GM20431 (cell line): ENCODE results near the gene ZNF670.
"Not testable (repeated sequence)": the region's sequence is repeated elsewhere in the genome, so short reads cannot be mapped to it uniquely, and the experiment has no call there.

Source experiments
- in situ Hi-C: fragments of 300-500 bp; cut with MseI, MboI; formaldehyde crosslinking; loops from one replicate; pipeline ENCODE4 v1.15.0; 2020; ENCODE audit warnings: low sequenced_read_pairs; ENCODE audit not compliant: unreplicated experiment

ZNF670 gene

DNA sequence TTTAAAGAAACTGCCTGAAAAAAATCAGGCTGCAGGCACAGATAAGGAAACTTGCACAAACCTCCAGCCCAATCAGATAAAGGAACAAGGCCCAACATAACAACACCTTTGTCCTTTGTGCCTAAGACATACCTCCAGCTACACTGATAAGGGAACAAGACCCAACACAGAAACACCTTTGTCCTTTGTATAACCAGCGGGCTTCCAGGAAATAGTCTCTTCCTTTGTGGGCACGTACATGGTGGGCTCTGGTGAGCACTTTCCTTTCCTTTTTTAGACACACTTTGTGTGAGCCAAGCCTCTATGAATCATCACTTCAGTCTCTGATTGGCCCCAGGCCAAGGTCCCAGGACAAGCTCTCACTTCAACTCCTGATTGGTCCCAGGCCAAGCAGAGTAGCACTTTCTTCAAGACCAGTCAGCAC, 23.6 kb downstream of the ZNF670 start:
- in situ Hi-C loops: no loop called here

DNA sequence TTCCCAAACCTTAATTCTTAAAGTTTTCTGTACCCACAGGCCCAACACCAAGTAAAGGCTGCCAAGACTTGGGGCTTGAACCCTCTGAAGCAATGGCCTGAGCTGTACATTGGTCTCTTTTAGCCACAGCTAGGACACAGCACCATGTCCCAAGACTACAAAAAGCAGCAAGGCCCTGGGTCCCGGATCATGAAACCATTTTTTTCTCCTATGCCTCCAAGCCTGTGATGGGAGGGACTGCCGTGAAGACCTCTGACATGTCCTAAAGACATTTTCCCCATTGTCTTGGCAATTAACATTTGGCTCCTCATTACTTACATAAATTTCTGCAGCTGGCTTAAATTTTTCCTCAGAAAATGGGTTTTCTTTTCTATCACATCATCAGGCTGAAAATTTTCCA, 30.9 kb downstream of the ZNF670 start:
- in situ Hi-C loops: no loop called here

DNA sequence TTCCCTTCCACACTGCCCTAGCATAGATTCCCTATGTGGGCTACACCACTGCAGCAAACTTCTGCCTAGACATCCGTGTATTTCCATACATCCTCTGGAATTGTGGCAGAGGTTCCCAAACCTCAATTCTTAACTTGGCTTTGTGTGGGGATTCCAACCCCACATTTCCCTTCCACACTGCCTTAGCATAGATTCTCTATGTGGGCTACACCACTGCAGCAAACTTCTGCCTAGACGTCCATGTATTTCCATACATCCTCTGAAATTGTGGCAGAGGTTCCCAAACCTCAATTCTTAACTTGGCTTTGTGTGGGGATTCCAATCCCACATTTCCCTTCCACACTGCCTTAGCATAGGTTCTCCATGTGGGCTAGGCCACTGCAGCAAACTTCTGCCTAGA, 31.4 kb downstream of the ZNF670 start:
- in situ Hi-C loops: no loop called here

DNA sequence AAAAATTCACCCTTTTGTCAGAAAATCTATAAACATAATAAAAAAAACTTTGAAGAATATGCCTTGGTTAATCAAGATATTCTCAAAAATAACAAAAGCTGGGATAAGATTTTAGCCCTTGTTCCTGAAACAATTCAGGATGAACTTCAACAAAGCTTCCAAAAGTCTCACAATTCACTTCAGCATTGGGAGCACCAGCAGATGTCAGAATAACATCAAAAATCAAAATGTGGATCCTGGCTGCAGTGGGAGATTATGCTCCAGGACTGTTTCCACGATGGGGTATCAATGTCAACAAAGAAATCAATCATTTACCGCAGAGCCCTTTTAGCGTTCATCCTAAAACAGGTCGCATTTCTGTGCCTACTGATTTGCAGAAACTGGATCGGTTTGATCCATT, 35.2 kb downstream of the ZNF670 start:
- in situ Hi-C loops: no loop called here

DNA sequence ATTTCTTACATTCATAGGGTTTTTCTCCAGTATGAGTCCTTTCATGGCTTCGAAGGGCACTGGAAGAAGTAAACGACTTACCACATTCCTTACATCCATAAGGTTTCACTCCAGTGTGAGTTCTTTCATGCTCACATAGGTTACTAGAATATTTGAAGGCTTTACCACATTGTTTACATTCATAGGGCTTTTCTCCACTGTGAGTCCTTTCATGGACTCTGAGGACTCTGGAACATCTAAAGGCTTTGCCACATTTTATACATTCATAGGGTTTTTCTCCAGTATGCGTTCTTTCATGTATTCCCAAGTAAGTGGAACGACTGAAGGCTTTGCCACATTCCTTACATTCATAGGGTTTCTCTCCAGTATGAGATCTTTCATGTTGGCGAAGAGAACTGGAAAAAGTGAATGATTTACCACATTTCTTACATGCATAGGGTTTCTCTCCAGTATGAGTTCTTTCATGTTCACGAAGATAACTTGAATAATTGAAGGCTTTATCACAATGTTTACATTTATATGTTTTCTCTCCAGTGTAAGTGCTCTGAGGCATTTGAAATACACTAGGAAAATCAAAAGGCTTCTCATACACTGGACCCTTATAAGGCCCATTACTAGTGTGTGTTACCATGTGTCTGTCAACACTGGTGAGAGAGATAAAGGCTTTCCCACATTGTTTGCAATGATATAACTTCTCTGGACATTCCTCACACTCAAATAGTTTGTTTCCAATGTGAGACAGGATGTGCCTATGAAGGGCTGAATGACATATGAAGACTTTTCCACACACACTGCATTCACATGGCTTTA, 40.9 kb downstream of the ZNF670 start:
- in situ Hi-C loops: no loop called here

DNA sequence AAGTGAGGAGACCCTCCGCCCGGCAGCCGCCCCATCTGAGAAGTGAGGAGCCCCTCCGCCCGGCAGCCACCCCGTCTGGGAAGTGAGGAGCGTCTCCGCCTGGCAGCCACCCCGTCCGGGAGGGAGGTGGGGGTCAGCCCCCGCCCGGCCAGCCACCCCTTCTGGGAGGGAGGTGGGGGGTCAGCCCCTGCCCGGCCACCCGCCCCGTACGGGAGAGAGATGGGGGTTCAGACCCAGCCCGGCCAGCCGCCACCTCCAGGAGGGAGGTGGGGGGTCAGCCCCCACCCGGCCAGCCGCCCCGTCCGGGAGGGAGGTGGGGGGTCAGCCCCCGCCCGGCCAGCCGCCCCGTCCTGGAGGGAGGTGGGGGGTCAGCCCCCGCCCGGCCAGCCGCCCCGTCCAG, 46.3 kb downstream of the ZNF670 start:
- in situ Hi-C loops: not testable (repeated sequence)
